Activated CD4-positive, alpha-beta T cell treated with anti-CD3 and anti-CD28 coated beads, Interleukin-10, Interleukin-2, amounts not matched to agents 100 ng/mL and 50 ng/mL, durations not matched to agents 16 hours and 8 hours (primary cell): ENCODE results near the gene GPR21.

Experiments used
- DNase-seq: peaks from one replicate; pipeline ENCODE4 v3.0.0-alpha.2; 2020

GPR21 gene

DNA sequence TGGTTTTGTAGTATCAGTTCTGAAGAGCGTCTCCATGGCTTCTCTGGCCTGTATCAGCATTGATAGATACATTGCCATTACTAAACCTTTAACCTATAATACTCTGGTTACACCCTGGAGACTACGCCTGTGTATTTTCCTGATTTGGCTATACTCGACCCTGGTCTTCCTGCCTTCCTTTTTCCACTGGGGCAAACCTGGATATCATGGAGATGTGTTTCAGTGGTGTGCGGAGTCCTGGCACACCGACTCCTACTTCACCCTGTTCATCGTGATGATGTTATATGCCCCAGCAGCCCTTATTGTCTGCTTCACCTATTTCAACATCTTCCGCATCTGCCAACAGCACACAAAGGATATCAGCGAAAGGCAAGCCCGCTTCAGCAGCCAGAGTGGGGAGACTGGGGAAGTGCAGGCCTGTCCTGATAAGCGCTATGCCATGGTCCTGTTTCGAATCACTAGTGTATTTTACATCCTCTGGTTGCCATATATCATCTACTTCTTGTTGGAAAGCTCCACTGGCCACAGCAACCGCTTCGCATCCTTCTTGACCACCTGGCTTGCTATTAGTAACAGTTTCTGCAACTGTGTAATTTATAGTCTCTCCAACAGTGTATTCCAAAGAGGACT is 1.5 kb downstream of the GPR21 start:
- DNase-seq, result no peak

DNA sequence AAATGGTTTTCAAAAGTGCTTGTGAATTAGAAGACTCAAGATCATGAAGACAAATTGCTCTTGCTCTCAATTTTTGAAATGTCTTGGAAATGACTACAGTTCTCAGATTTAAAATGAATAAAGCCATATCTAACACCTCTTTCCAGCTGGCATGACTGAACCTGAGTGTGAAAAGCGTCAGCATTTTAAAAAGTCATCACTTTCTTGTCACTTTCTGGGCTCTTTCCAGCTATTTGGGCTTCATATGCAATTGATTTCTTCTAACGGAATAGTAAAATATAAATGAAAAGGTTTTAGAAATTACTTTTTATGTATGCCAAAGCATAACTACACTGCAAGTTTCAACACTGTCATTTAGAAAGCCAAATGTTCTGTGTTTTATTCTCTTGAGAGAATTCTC is 2.3 kb downstream of the GPR21 start:
- DNase-seq, result no peak

DNA sequence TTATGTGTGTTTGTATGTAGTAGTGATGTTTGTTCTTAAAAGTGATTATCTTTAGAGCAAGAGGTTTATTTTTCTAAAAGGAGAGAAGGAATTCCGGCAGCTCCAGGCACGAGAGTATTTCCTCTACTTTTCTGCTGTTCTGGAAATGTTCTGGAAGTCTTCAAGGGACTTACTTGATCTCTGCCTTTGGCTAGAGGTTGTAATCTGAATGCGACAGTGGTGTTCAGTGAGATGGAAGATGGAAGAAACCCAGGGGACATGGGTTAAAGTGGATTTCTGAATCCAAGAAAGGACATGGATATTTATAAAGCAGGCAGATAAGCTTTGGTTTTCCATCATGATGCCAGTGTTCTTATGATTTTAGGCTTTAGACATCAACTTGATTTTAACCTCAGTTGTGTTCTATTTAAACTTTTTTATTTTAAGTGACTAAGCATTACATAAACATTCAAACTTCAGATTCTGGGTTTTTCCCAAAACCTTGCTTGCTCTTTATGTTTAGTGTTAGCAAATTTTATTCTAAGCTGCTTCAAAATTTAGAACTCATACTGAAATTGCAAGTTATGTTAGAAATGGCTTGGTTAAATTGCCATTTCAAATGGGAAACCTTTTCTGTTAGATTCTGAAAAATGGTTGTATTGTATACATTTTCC is 3.6 kb downstream of the GPR21 start:
- DNase-seq, result no peak

GRCh38 chr9:123039617-123040219 is 6.3 kb downstream of the GPR21 start:
- DNase-seq, result no peak

- DNase-seq, result no peak
Measured at GRCh38 chr9:123040801-123041200, 7.3 kb downstream of the GPR21 start.

GRCh38 chr9:123041489-123041888 is 8.0 kb downstream of the GPR21 start:
- no peak for DNase-seq

GRCh38 chr9:123043081-123043939 is 9.8 kb downstream of the GPR21 start:
- no peak for DNase-seq

DNA sequence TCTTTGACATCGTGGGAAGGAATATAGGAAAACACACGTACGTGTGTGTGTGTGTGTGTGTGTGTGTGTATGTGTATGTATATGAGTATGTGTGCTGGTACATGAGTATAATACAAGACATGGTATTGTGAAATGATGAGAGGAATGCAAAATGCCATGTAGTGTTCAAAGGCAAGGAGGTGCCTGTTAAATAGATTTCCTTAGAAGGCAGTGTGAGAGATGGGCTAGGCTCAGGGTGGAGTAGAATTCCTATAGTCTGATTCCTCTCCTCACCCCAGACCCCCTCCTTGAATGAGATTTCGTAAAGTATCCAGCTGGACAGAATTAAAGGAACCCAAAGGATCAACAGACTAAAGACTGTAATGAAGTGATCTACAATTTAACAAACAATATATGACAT is 11.1 kb downstream of the GPR21 start:
- DNase-seq, result no peak

DNA sequence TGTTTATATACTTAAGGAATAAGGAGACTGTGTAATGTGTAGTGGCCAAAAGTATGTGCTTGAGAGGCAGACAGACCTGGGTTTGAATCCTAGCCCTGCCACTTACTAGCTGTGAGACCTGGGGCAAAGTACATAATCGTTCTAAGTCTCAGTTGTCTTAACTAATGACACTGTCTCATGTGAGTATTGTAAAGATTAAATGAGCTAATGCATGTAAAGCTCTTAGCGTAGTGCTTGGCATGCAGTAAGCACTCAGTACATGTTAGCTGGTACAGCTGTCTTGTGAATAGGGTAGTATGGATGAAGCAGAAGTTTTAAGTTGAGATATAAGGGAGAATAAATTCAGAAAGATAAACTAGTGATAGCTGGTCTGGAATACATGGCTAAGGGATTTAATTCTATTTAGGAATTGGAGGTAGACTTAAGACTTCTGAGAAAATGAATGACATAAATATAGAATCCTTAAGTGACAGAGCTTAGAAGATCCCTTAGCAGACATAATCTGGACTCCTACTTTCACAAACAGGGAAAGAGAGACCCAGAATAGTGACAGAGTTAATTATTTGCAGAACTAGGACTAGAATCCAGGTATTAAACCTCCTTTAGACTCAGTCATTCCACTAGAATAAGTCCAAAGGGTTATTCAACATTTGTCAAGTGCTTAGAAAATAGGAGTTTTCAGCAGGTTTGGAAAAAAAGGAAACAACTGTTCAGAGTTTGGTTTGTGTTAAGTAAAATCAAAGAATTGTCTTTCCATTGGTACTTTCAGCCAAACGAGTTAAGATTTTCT is 13.1 kb downstream of the GPR21 start:
- DNase-seq, result no peak

- DNase-seq, result no peak
Measured at GRCh38 chr9:123048748-123049147, 15.3 kb downstream of the GPR21 start.

DNA sequence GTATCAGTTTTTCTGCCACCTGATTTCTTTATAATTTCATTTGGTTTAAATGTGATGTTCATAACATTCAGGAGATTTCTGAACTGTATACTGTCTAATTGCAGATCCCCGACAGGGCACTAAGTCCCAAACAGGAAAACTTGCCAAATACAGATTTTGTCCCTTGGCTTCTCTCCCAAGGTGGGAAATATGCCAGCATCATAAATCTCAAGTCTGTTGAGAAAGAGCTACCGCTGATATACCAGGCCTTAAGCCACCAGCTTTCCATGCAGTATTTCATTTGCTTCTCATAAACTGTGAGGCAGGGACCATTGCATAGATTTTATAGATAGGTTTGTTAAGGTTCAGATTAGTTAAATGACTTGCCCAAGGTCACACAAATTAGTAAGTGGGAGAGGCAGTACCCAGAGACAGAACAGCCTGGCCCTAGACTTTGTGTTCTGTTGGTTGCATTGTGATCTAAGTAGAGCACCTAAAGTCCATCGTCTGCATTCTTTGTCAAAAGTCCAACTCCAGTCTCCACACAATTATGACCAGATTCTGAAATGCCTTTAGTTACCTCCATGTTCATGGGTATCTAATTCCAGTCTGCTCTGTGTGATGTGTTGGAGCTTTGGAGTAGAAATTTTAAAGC is 16.2 kb downstream of the GPR21 start:
- no peak for DNase-seq

GRCh38 chr9:123053046-123053445 is 19.6 kb downstream of the GPR21 start:
- DNase-seq, result no peak

GRCh38 chr9:123053711-123054110 is 20.2 kb downstream of the GPR21 start:
- DNase-seq, result no peak

DNA sequence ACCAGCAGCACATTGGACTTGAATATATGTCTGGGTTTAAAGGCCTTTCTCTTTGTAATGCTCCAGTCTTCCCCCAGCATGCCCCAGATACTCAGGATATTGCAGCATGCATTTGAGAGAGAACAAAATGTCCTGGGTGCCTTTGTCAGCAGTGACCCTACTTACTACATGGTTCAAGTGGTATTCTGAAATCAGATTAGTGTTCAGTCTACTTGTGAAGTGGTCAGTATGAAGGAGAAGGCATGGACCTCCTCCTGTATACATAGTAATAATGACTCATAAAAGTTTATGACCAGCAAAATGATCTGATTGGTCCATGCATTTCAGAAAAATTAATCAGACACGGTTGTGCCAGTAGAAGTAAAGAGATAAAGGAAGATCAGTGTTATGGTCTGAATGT is 25.4 kb downstream of the GPR21 start:
- no peak for DNase-seq

DNA sequence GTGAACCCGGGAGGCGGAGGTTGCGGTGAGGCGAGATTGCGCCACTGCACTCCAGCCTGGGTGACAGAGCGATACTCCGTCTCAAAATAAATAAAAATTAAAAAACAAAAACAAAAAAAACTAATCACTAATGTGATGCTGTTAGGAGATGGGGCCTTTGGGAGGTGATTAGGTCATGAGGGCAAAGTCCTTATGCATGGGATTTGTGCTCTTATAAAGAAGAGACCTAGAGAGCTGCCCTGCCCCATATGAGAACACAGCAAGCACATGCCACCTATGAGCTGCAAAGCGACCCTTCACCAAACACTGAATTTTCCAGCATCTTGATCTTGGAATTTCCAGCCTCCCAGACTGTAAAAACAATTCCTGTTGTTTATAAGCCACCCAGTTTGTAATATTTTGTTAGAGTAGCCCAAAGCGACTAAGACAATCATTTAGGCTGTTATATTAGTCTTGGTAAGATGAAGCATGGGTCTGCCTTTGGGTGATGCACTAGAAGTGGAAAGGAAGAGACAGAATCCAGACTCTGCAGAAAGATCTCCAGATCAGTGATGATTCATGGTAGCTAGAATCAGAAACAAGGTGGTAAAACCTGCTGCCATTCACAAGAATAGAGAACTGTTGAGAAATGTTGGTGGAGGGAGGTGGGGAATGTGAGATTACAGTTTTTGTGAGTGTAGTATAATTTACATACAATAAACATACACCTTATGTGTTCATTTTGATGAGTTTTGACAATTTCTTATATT is 26.2 kb downstream of the GPR21 start:
- no peak for DNase-seq

- DNase-seq, result no peak
Measured at GRCh38 chr9:123061216-123061615, 27.7 kb downstream of the GPR21 start.

DNA sequence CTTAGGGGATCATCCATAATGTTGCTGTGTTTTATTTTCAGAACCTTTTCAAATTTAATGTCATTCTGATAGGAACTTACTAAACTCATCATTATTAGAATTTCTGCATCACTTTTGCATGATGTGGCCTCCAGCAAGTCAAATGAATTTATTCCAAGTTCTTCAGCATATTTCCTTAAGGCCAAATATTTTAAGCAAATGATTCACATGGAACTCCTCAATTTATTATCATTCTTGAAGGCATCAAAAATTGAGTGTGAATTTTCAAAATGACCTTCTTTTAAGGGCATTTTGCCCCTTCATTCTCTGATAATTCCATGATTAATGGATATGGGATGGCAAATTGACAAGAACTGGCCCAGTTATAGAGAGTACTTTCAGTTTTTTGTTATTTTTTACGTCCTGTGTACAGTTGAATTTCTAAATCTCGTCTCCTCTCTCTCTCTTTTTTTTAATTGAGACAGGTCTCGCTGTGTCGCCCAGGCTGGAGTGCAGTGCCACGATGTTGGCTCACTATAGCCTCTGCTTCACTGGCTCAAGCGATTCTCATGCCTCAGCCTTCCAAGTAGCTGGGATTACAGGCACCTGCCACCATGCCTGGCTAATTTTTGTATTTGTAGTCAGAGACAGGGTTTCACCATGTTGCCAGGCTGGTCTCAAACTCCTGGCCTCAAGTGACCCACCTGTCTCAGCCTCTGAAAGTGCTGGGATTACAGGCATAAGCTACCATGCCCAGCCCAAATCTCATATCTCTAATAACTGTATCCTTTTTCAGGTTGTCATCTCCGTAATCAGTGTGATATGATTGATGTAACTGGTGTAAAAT is 29.1 kb downstream of the GPR21 start:
- no peak for DNase-seq

- DNase-seq, result no peak
Measured at GRCh38 chr9:123063177-123063598, 29.7 kb downstream of the GPR21 start.

- DNase-seq, result no peak
Measured at GRCh38 chr9:123063896-123064295, 30.4 kb downstream of the GPR21 start.

DNA sequence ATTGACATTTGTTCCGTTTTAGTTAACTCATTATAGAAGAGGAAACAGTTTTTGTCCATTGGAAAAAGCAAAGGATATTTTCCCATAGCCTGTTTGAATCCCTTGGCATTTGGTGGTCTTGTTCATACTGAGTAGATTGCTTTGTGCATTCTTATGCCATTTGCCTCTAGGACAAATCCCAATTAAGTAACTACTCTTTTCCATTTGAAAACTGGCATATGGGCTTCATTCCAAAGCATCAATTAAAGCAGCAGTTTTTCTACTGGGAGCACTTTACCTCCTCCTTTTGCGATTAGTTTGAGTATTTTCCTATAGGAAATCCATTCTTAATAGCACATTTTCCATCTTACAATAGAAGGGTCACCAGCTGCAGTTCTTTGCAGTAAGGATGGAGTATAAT is 31.2 kb downstream of the GPR21 start:
- no peak for DNase-seq

DNA sequence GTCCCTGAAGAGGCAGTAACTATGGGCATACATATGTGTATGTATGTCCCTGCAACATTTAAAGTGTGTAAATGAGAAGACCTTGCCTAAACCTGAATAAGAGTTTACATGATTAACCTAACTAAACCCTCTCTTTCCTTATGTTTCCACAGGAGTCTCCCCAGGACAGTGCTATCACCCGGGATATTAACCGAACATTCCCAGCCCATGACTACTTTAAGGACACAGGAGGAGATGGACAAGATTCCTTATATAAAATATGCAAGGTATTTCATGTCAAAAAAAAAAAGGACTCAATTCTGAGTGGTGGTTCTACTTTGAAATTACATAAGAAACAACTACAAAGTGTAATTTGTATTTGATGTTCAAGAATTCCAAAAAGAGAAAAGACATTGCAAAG is 31.7 kb downstream of the GPR21 start:
- no peak for DNase-seq
